Measurements from ENCODE around the gene ICOS. TPM values are rescaled to one million over a fixed set of nuclear protein-coding genes. Genes with fewer than 3 reads are reported as not detected.
"Not testable (repeated sequence)": the region's sequence is repeated elsewhere in the genome, so short reads cannot be mapped to it uniquely, and the experiment has no call there.

ICOS gene
- polyA plus RNA-seq, 1 donor from 2014 or later = not detected

GRCh38 chr2:203940039-203940438 is 3.5 kb downstream of the ICOS start:
- H3K9me2 ChIP-seq (ENCODE audit: insufficient read depth, low read length) = no peaks in the 10 kb centered on the region
- no peak for TF ChIP-seq RAD21 (conservative IDR thresholded peaks at IDR 0.05)
- TF ChIP-seq EP300 (conservative IDR thresholded peaks at IDR 0.05; ENCODE audit: poor library complexity, severe bottlenecking) = no peak
- no peak for TF ChIP-seq TAF1 (IDR thresholded peaks at IDR 0.05; ENCODE audit: low read depth)
- no peak for TF ChIP-seq POLR2AphosphoS5 (IDR thresholded peaks at IDR 0.05)
- no peak for TF ChIP-seq SMC3 (conservative IDR thresholded peaks at IDR 0.05; ENCODE audit: poor library complexity)
- no peak for TF ChIP-seq EZH2 (IDR thresholded peaks at IDR 0.05; ENCODE audit: borderline replicate concordance, insufficient read depth, low read length, poor library complexity, severe bottlenecking)
- TF ChIP-seq MXI1 (conservative IDR thresholded peaks at IDR 0.05; ENCODE audit: poor library complexity, severe bottlenecking) = no peak
- TF ChIP-seq CTCF (IDR thresholded peaks at IDR 0.05; ENCODE audit: poor library complexity, severe bottlenecking) = no peak
- H2AFZ ChIP-seq (ENCODE audit: low read depth, low read length) = no peak overlapping the region
- no peaks in the 10 kb centered on the region for H3K36me3 ChIP-seq (ENCODE audit: insufficient read depth, low read length)
- H3F3A ChIP-seq (ENCODE audit: insufficient read depth, low read length, poor library complexity, severe bottlenecking) = no peaks in the 10 kb centered on the region
- H3K9me3 ChIP-seq (ENCODE audit: low read length) = no peaks in the 10 kb centered on the region
- H3K4me3 ChIP-seq (ENCODE audit: low read length) = no peak overlapping the region
- H3K27ac ChIP-seq (ENCODE audit: low read length) = no peak overlapping the region
- no peaks in the 10 kb centered on the region for H3K27me3 ChIP-seq (ENCODE audit: insufficient read depth, low read depth, low read length)
- no peak overlapping the region for H3K9ac ChIP-seq (ENCODE audit: low read length)
- no peaks in the 10 kb centered on the region for H3K79me2 ChIP-seq (replicated peaks; ENCODE audit: insufficient read depth, low read length)
- H4K20me1 ChIP-seq (ENCODE audit: insufficient read depth) = no peaks in the 10 kb centered on the region
- H3K4me2 ChIP-seq (ENCODE audit: low read length) = no peak overlapping the region

GRCh38 chr2:203943493-203944382 is 7.2 kb downstream of the ICOS start:
- not testable (repeated sequence) for H4K20me1 ChIP-seq (ENCODE audit: insufficient read depth); H3K27ac ChIP-seq (ENCODE audit: low read length); H2AFZ ChIP-seq (ENCODE audit: low read depth, low read length); H3F3A ChIP-seq (ENCODE audit: insufficient read depth, low read length, poor library complexity, severe bottlenecking); H3K36me3 ChIP-seq (ENCODE audit: insufficient read depth, low read length); H3K9me3 ChIP-seq (ENCODE audit: low read length); H3K4me2 ChIP-seq (ENCODE audit: low read length); H3K9me2 ChIP-seq (ENCODE audit: insufficient read depth, low read length); H3K9ac ChIP-seq (ENCODE audit: low read length); H3K27me3 ChIP-seq (ENCODE audit: insufficient read depth, low read depth, low read length); H3K4me3 ChIP-seq (ENCODE audit: low read length); H3K79me2 ChIP-seq (replicated peaks; ENCODE audit: insufficient read depth, low read length)

- Histone ChIP-seq H3K9me2 (ENCODE audit: insufficient read depth, low read length) (no peaks in the 10 kb centered on the region), H3K4me2 (ENCODE audit: low read length) (no peak overlapping the region), H3K4me3 (ENCODE audit: low read length) (no peak overlapping the region), H3K27ac (ENCODE audit: low read length) (no peak overlapping the region), H4K20me1 (ENCODE audit: insufficient read depth) (no peaks in the 10 kb centered on the region), H3F3A (ENCODE audit: insufficient read depth, low read length, poor library complexity, severe bottlenecking) (no peaks in the 10 kb centered on the region), H3K9ac (ENCODE audit: low read length) (no peak overlapping the region), H2AFZ (ENCODE audit: low read depth, low read length) (no peak overlapping the region), H3K36me3 (ENCODE audit: insufficient read depth, low read length) (no peaks in the 10 kb centered on the region), H3K9me3 (ENCODE audit: low read length) (no peaks in the 10 kb centered on the region), H3K79me2 (replicated peaks; ENCODE audit: insufficient read depth, low read length) (no peaks in the 10 kb centered on the region), H3K27me3 (ENCODE audit: insufficient read depth, low read depth, low read length) (no peaks in the 10 kb centered on the region)
- TF ChIP-seq CTCF (IDR thresholded peaks at IDR 0.05; ENCODE audit: poor library complexity, severe bottlenecking) (no peak), TAF1 (IDR thresholded peaks at IDR 0.05; ENCODE audit: low read depth) (no peak), MXI1 (conservative IDR thresholded peaks at IDR 0.05; ENCODE audit: poor library complexity, severe bottlenecking) (no peak)
Measured at GRCh38 chr2:203948733-203949132, 12.2 kb downstream of the ICOS start.
